ENCODE measurements around the gene CNNM4. TPM values are rescaled to one million over a fixed set of nuclear protein-coding genes. Genes with fewer than 3 reads are reported as not detected.
"Not testable (repeated sequence)": the region's sequence is repeated elsewhere in the genome, so short reads cannot be mapped to it uniquely, and the experiment has no call there.

The CNNM4 gene
- total RNA-seq, 2 donors from 2014 or later, result 6.5 TPM

DNA sequence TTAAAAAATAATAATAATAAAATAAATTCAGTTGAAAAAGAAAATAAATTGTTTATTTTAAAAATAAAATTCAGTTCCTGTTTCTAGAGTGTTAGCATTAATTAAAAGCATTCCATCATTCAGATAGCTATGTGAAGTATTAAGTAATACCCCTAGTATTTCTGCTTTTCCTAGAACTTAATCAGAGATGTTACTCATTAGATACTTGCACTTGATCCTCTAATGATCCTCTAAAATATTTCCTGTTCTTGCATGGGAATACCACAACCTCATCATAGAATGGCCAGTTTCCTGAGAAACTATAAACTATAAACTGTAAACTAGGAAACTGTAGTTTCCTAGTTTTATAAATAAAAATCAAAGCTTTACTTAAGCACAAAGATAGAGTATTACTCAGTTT is 44.3 kb downstream of the CNNM4 start:
- Histone ChIP-seq H3K4me1 (ENCODE audit: control insufficient read depth in 1 of 2, low read depth in 2 of 2) (peaks cover 3 to 7% of the 10 kb centered on the region in 2 donors), H3K27me3 (replicated peaks; ENCODE audit: insufficient read depth) (no peaks in the 10 kb centered on the region), H3K36me3 (no peaks in the 10 kb centered on the region), H3K27ac (no peak overlapping the region), H3K4me3 (no peak overlapping the region), H3K9me3 (no peaks in the 10 kb centered on the region)
- no peak for DNase-seq (ENCODE audit: low spot score)
- no peak for ATAC-seq (ENCODE audit: insufficient number of reproducible peaks, low FRiP score, low read depth)
- TF ChIP-seq, protein P1, sequence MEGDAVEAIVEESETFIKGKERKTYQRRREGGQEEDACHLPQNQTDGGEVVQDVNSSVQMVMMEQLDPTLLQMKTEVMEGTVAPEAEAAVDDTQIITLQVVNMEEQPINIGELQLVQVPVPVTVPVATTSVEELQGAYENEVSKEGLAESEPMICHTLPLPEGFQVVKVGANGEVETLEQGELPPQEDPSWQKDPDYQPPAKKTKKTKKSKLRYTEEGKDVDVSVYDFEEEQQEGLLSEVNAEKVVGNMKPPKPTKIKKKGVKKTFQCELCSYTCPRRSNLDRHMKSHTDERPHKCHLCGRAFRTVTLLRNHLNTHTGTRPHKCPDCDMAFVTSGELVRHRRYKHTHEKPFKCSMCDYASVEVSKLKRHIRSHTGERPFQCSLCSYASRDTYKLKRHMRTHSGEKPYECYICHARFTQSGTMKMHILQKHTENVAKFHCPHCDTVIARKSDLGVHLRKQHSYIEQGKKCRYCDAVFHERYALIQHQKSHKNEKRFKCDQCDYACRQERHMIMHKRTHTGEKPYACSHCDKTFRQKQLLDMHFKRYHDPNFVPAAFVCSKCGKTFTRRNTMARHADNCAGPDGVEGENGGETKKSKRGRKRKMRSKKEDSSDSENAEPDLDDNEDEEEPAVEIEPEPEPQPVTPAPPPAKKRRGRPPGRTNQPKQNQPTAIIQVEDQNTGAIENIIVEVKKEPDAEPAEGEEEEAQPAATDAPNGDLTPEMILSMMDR (IDR thresholded peaks at IDR 0.05), result no peak

DNA sequence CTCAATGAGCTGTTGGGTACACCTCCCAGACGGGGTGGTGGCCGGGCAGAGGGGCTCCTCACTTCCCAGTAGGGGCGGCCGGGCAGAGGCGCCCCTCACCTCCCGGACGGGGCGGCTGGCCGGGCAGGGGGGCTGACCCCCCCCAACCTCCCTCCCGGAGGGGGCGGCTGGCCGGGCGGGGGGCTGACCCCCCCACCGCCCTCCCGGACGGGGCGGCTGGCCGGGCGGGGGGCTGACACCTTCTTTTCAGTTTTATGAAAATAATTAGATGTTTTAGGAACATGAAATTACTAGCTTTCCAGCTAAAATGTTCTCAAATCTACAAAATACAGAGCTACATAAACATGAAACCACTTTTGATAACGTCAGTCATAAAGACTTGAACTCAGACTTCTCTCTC is 45.2 kb downstream of the CNNM4 start:
- not testable (repeated sequence) for H3K9me3 ChIP-seq; H3K27ac ChIP-seq; ATAC-seq (ENCODE audit: insufficient number of reproducible peaks, low FRiP score, low read depth); H3K36me3 ChIP-seq; H3K27me3 ChIP-seq (replicated peaks; ENCODE audit: insufficient read depth); H3K4me1 ChIP-seq (ENCODE audit: control insufficient read depth in 1 of 2, low read depth in 2 of 2); H3K4me3 ChIP-seq; DNase-seq (ENCODE audit: low spot score)

DNA sequence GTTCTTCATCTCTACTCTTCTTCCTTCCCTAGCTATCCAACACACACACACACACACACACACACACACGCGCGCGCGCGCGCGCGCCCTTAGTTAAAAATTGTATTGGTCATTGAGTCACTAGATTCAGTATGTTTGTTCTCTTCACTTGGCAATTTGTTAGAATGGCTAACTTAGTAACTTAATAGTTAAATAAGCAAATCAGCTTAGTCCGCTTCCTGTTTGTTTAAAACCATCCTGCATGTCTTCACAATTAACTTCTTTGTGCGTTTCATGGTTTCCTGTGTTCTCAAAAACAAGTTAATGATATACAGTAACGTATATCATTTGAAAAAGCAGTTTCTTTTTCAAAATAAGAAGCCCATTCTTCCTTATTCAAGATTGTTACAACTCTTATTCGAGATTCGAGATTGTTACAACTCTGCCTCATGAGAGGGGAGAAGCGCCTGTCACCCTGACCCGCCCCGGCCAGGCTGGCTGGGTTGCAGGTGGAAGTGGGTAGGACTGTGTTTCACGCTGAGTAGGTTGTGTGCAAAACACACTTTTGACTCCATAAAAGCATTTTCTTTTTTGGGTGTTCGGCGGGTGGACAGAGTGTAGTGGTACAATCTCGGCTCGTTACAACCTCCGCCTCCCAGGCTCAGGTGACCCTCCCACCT is 45.9 kb downstream of the CNNM4 start:
- ATAC-seq (ENCODE audit: insufficient number of reproducible peaks, low FRiP score, low read depth) (no peak), DNase-seq (ENCODE audit: low spot score) (no peak)
- no peaks in the 10 kb centered on the region for H3K36me3 ChIP-seq

DNA sequence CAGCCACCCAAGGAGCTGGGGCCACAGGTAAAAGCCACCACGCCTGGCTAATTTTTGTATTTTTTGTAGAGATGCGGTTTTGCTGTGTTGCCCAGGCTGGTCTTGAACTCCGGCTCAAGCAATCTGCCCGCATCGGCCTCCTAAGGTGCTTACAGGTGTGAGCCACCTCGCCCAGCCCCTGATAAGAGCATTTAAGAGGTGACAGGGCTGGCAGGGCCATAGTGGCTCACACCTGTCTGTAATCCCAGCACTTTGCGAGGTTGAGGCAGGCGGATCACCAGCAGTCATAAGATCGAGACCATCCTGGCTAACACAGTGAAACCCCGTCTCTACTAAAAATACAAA is 46.4 kb downstream of the CNNM4 start:
- no peak overlapping the region for H3K27ac ChIP-seq
- TF ChIP-seq, protein P1 (IDR thresholded peaks at IDR 0.05), result no peak
- ATAC-seq (ENCODE audit: insufficient number of reproducible peaks, low FRiP score, low read depth), result no peak
- no peak for DNase-seq (ENCODE audit: low spot score)
- H3K4me1 ChIP-seq (ENCODE audit: control insufficient read depth in 1 of 2, low read depth in 2 of 2), result peaks cover 0 to 8% of the 10 kb centered on the region in 2 donors
- H3K36me3 ChIP-seq, result no peaks in the 10 kb centered on the region
- H3K27me3 ChIP-seq (replicated peaks; ENCODE audit: insufficient read depth), result no peaks in the 10 kb centered on the region
- H3K4me3 ChIP-seq, result no peak overlapping the region
- no peaks in the 10 kb centered on the region for H3K9me3 ChIP-seq

More for the DNA sequence above, 45.9 kb downstream of the CNNM4 start:
- TF ChIP-seq, protein P1 (IDR thresholded peaks at IDR 0.05), result no peak
- Histone ChIP-seq H3K27me3 (replicated peaks; ENCODE audit: insufficient read depth) (no peaks in the 10 kb centered on the region), H3K9me3 (no peaks in the 10 kb centered on the region), H3K4me3 (no peak overlapping the region), H3K4me1 (ENCODE audit: control insufficient read depth in 1 of 2, low read depth in 2 of 2) (peaks cover 0 to 3% of the 10 kb centered on the region in 2 donors), H3K27ac (no peak overlapping the region)

DNA sequence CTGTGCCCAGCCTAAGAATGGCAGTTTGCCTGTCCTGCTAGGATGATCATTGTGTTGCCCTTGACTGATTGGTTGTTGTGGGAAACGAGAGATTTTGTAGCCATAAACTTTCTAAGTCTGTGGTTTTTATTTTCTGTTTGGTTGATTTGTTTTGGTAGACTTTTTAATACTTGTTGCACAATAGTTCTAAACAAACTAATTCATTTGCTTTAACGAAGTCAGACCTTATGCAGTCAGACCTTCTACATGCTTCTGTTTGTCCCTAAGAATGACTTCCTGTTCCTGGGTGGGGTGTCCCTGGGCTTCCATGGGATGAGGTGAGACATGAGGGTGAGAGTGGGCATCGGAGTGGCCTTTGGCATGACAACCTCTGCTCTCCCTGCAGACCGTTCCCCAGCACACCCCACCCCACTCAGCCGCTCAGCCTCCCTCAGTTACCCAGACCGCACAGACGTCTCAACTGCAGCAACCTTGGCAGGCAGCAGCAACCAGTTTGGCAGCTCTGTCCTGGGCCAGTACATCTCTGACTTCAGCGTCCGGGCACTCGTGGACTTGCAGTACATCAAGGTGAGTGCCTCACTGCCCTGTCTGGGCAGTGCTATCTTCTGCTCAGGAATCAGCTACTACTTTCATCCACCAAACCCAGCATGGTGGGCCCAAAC is 47.6 kb downstream of the CNNM4 start:
- TF ChIP-seq, protein P1 (IDR thresholded peaks at IDR 0.05), result no peak
- no peaks in the 10 kb centered on the region for H3K27me3 ChIP-seq (replicated peaks; ENCODE audit: insufficient read depth)
- H3K36me3 ChIP-seq, result no peaks in the 10 kb centered on the region
- no peak overlapping the region for H3K4me3 ChIP-seq
- H3K9me3 ChIP-seq, result no peaks in the 10 kb centered on the region
- no peak overlapping the region for H3K27ac ChIP-seq
- H3K4me1 ChIP-seq (ENCODE audit: control insufficient read depth in 1 of 2, low read depth in 2 of 2), result peaks cover 0 to 10% of the 10 kb centered on the region in 2 donors
- ATAC-seq (ENCODE audit: insufficient number of reproducible peaks, low FRiP score, low read depth) (no peak), DNase-seq (ENCODE audit: low spot score) (no peak)
